ENCODE measurements around the gene EDEM1.
"Not testable (repeated sequence)": the region's sequence is repeated elsewhere in the genome, so short reads cannot be mapped to it uniquely, and the experiment has no call there.

Gene EDEM1

DNA sequence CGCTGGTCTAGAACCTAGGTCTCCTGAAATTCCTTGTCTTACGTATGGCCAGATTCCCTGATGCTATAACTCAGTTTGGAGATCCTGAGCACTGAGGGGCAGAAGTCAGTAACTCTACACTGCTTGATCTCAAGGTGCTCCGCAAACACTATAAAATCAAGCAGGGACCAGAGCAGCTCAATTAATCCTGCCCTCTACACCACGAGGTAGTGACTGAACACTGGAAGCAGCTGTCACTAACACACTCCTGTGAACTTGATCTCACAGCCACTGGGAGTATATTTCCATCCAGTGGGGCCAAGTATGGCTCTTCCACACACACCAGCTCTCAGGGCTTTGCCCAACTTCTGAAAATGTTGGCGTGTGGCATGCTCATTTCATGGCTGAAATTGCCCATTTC is 51.0 kb downstream of the EDEM1 start:
- DNase-seq: no peak

DNA sequence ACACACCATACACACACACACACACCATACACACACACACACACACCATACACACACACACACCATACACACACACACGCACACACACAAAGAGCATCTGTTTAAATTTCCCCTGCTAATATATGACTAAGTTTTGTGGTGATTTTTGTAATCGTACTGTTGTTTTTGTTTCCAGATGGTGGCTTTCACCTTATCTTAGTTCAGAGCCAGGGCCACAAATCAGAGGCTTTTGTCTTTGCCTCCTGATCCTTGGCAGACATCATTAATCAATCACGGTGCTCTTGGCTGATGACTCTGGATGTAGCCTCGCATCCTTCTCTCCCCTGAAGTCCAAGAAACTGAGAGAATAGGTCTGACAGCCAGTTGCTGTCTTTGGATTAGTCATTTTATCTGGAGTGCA is 52.1 kb downstream of the EDEM1 start:
- DNase-seq: no peak

DNA sequence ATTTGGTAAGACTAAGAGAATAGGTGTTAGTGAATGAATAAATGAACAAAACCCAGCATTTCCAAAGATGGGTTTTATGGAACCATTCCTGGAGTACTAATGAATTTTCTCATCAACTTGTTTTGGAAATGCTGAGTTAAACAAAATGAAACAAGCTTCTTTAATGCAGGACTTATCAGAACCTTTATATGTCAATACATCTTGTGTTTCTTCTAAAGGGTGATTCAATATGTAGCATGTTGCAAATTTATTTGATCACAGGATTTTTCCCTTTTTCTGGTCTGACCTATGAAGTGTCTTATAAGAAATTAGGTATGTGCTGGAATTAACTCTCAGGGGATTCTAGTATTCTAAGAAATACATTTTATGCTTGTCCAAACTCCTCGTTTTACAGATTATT is 53.2 kb downstream of the EDEM1 start:
- DNase-seq: no peak

DNA sequence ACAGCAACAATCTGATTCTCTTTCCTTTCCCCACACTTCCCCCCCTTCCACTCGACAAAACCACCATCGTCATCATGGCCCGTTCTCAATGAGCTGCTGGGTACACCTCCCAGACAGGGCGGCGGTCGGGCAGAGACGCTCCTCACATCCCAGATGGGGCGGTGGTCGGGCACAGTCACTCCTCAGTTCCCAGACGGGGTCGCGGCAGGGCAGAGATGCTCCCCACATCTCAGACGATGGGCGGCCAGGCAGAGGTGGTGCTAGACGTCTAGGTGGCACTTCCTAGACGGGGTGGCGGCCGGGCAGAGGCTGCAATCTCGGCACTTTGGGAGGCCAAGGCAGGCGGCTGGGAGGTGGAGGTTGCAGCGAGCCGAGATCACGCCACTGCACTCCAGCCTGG is 55.3 kb downstream of the EDEM1 start:
- DNase-seq: not testable (repeated sequence)

DNA sequence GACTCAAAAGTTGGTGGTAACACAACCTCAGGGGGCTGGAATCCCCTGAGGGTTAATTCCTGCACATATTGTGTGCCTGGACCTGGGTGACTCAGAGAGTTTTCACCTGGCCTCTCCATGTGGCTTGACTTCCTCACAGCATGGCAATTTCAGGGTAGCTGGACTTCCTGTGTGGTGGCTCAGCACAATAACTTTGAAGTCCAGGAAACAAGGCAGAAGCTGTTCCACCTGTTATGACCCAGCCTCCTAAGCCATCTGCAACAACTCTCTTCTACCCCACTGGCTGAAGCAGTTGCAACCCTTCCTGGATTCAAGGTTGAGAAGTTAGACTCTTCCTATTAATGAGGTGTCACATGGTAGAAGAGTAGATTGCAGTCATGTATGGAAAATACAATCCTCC is 58.4 kb downstream of the EDEM1 start:
- DNase-seq: no peak

DNA sequence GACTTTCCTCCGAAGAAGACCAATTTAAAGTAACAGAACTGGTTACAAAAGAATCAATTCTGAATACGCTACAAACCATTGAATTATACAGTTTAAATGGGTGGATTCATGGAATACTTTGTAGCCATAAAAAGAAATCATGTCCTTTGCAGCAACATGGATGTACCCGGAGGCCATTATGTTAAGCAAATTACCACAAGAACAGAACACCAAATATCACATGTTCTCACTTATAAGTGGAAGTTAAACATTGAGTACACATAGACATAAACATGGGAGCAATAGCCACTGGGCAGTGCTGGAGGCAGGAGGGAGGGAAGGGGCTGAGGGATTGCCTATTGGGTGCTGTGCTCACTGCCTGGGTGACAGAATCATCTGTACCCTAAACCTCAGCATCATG is 61.3 kb downstream of the EDEM1 start:
- no peak for DNase-seq

DNA sequence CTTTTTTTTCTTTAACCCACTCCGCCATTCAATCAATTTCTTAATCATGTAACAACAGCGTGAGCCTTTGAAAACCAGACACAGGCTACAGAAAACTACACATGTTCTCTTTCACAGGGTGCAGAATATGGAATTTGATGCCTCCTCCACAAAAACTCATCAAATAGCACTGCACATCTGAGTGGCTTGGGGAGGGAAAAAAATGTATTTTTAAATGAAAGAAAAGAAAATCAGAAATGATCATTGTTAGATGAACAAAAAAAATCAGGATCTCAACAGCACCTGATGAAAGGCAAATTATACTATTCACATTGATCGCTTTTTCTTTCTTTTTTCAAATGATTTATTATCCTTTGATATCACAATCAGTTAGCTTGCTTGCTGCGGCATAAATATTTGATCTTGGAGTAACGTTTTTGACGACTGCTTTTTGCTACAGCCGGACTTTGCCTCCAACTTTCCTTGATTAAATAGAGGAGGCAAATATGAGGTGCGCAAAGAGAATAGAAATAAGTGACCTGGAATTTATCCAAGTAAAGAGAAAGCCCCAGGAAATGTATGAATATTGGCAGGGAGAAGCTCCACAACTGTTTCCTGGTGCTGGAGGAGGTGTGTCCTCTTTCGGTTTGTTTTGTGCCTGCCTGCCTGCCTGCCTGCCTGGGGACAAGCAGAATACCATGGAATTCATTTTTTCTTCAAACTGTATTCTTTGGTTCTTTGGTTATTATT is 63.1 kb downstream of the EDEM1 start:
- DNase-seq: no peak

DNA sequence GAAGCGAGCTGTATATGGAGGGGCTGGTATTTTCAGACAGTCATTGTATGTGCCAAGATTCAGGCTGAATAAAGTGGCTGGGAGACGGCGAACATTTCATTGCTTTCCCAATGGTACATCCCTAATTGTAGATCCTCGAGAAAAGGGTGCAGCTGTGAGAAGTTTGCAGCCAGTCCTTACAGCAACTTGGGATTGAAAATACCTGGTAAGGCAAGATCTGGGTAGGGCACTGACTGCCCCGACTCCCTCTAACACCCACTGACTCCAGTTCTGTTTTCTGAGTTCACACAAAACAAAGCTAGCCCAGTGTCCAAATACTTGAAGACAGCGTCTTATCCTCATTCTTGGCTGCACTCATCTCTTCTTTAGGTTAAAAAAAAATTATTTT is 63.7 kb downstream of the EDEM1 start:
- no peak for DNase-seq

DNA sequence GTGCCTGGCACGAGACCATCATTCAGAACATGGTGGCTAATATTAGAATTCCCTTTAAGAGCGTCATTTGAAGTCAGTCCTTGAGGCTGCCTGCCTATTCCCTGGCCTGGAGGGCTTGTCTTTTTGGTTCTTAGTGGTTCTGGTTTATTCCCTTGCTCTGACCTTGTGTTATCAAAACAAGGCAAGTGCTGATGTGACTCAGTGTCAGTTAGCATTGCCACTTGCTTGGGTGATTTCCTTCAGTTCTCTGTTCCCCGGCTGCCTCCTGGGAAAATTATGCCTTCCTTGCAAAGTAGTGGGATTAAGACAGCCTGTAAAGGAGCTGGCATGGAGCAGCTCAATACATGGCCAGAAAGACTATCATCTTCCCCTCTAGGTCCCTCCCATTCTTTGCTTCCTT is 64.6 kb downstream of the EDEM1 start:
- DNase-seq: no peak

DNA sequence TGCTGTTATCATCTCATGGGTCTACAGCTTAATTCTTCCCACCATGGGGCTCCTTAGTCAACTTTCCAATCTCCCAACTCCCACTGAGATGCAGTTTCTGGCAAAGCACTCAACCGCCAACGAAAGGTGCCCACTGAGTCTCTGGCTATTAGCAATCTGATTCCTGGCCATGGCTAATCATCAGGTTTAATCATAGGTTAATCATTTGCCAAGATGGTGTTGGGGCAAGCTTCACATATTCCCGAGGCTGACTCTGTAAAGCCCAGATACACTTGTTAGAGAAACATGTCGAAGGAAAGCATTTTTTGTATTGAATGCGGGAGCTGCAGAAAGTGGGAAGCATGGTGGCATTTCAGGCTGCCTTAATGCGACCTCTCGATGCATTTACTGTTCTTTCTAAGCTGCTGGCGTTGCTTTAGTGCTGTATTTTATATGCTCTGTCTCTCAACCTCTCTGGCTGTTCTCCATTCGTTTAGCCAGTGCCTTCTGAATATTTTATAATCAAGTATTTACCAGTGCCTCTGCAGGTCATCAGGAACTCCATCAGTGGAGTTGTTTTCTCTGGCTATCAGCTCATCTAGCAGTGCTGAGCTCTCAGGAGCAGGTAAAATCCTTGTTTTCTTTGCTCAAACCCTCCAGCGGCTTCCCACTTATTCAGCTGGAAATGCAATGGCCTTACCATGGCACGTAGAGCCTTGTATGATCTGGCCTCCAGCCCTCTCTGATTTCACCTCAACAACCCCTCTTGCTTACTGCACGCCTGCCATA is 67.0 kb downstream of the EDEM1 start:
- no peak for DNase-seq

DNA sequence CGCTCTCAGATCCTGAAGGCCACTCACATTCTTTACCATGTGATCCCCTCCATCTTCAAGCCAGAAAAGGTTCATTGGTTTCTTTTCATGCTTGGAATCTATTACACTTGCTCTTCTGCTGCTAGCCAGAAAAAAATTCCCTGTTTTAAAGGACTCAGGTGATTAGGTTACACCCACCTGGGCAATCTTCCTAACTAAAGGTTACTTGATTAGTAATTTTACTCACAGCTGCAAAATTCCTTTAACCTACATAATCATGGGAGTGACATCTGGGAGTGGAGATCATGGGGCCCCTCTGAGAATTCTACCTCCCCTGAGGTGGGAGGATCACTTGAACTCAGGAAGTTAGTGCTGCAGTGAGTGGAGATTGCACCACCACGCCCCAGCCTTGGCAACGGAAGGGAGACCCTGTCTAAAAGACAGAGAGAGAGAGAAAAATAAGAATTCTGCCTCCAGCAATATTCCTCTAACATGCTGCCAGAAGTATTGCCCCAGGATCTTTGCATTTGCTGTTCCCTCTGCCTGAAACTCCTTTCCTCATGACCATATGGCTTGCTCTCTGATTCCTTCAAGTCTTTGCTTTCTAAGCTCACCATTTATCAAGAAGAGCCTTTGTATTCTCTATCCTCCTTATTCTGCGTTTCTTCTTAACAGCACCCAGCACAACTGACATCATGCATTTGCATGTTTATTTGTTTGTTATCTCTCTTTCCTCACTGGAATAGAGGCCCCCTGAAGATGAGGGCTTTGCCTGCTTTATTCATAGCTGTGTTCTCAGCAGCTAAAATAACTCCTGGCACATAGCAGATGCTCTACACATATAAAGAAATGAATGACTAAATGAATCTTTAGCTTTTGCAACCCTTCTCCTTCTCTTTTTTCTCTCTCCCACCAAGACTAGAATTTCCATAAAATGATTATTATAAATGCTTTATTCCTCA is 68.2 kb downstream of the EDEM1 start:
- DNase-seq: no peak

DNA sequence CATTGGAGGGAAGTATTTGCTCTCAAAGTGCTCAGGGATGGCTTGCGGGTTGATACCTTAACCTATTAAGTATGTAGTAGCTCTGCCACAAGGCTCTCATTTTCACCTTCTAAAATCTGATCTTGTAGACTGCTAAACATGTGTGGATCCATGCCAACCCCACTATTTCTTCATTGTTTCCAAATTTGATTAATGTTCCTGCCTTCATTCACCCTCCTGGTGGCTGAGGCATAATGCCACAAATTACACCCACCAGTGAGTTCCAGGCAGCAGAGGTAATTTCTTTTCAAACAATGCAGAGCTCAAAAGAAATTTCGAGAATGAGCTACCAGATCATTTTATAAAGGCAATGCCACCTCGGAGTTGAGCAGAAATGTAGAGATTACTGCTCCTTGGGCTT is 71.0 kb downstream of the EDEM1 start:
- no peak for DNase-seq

DNA sequence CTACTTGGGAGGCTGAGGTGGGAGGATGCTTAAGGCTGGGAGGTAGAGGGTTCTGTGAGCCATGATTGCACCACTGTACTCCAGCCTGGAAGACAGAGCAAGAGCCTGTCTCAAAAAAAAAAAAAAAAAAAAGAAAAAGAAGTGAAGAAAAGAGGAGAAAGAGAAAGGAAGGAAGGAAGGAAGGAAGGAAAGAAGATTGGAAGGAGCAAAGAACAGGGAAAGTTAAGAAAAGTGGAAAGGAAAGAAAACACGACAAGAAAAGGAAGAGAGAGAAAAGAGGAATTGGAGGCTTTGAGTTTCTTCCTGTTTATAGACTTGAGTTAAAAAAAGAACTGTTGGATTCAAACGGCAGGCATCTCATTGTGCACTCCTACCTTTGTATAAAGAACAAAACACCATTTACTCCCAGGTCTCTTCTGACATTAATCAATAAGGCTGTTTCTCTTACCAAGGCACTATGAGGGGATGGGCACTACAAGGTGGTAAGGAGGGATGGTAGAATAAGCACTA is 73.5 kb downstream of the EDEM1 start:
- DNase-seq: no peak

DNA sequence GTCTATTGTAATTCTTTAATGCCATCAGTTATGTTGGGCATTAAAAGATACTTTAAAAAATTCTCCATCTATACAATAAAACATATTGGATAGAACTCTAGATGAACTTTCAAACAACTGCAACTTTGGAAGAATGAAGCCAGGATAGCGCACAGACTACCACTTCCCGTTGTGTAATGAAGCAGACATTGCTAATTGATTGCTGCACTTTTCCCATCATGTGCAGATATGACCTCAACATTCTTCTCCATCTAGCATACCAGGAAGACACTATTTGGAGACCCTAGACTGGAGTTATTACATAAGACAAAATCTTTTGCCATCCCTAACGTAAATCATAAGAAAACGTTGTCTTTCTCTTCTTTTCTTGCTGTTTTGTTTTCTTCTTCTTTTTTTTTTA is 75.0 kb downstream of the EDEM1 start:
- no peak for DNase-seq

DNA sequence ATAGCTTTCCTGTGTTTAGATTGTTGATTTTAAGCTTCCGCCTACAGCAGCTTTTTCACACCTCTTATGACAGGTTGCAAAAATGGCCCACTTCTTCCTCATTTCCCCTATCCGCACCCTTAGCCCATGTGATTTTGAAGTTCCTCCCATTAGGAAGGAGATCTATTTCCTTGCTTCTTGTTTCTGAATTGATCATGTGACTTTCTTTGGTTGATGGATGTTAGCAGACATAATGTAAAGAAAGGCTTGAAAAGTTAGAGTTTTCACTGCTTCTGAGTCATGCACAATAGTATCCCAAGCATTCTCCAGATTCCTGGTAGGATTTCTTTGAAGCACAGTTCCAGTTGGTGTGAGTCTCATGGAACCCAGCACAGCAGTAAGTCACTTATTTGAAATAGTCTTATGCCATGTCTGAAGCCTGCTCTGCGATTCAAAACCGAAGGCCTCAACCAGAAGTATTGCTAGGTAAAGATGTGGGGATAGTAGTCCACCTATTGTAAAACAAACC is 76.6 kb downstream of the EDEM1 start:
- no peak for DNase-seq

DNA sequence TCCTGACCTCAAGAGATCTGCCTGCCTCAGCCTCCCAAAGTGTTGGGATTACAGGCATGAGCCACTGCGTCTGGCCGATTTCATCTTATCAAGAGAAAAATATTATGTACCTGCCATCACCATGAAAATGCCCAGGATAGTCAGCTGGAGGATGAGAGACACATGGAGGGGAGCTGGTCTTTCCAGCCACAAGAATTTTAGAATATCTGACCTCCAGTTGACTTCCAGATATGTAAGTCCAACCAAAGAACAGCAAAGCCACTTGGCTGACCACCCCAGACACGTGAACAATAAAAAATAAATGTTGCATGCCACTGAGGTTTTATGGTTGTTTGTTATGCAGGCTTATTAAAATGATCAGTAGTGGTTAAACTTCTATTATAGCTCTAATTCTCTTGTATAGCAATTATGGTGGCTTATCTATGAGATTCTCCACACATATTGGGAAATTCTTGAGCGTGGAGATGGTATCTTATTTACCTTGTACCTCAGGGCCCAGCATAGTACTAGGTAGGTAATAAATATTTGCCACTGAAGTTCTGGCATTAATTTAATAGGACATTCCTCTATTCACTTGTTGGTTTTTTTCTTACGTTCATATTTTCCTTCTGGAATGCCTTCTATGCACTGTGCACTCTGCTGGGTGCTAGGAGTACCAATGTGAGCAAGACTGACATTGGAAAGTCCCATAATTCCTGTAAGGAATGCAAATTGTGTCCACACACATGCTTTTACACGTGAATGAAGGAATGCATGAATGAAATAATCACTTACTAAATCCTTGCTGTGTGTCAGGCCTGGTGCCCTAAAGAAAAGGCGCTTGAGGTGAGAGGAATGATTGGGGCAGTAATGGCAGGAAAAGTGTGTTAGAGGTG is 77.6 kb downstream of the EDEM1 start:
- no peak for DNase-seq

DNA sequence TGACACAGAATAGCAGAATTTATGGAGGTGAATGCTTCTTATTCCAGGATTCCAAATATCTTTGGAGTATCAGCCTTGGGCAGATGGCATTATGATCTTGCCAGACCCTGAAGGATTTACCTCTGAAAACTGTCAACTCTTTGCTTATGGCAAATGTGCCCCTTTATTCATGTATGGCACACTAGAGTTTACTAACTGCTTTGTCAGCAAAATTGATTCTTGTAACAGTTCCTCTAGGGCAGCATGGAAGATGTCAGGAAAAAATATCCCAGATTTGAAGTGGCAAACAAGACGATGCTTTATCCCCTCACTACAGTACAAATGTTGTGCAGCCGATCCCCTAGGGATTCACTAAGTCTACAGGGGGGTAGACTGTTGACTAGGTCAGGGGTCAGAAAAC is 79.7 kb downstream of the EDEM1 start:
- DNase-seq: no peak

DNA sequence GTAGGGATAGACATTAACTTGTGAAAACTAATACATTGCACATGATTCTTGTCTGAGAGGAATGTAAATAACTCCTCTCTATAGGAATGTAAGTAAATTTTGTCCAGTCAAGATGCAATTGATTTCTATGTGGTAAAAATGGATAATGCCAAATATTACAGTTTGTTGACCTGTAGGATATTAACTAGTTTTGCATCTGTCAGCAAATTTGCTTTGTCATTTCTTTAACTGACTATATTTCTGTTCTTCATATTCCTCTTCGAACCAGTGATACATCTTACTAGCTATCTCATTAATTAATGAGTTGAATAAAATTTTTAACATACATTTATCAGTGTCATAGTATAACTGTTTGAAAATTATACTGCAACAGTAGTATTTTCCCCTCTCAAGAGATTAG is 80.4 kb downstream of the EDEM1 start:
- no peak for DNase-seq

Measured in CD4-positive, alpha-beta T cell treated with Interferon gamma for 1 hour (primary cell).